Neural progenitor cell (in vitro differentiated cells): ENCODE data around the gene PPFIA2.

Experiments
- CTCF ChIP-seq: fragments of 200-600 bp; sonication (generic); IDR thresholded peaks from 2 replicates; pipeline ENCODE4 v1.5.1; 2017; ENCODE audit warnings: antibody characterized with exemption, mild to moderate bottlenecking
- EZH2 ChIP-seq: fragments of 200-600 bp; sonication (generic); IDR thresholded peaks from 2 replicates; pipeline ENCODE4 v1.6.1; 2017; ENCODE audit warnings: antibody characterized with exemption, mild to moderate bottlenecking, moderate library complexity

- no peak for TF ChIP-seq CTCF
- TF ChIP-seq EZH2: no peak
These were observed 88.4 kb downstream of the PPFIA2 start for GRCh38 chr12:81670759-81671158.
